Measurements from ENCODE around the gene OTUD3.
"Not testable (repeated sequence)": the region's sequence is repeated elsewhere in the genome, so short reads cannot be mapped to it uniquely, and the experiment has no call there.

The OTUD3 gene

GRCh38 chr1:19879227-19879626 lies 3.0 kb upstream of the OTUD3 start:
- Mint-ChIP-seq H3K4me3 (no peak overlapping the region), H3K4me1 (ENCODE audit: low read depth) (peaks cover 17% of the 10 kb centered on the region), H3K36me3 (ENCODE audit: low read depth) (peaks cover 2% of the 10 kb centered on the region), H3K27me3 (ENCODE audit: low read depth) (peaks cover 8% of the 10 kb centered on the region), H3K9me3 (peaks cover 3% of the 10 kb centered on the region), H3K27ac (no peak overlapping the region)
- no peak for DNase-seq (ENCODE audit: low spot score)

GRCh38 chr1:19879661-19880060 lies 2.5 kb upstream of the OTUD3 start:
- peaks cover 21% of the 10 kb centered on the region for H3K4me1 Mint-ChIP-seq (ENCODE audit: low read depth)
- H3K4me3 Mint-ChIP-seq, result no peak overlapping the region
- H3K27me3 Mint-ChIP-seq (ENCODE audit: low read depth), result peaks cover 8% of the 10 kb centered on the region
- H3K9me3 Mint-ChIP-seq, result peaks cover 3% of the 10 kb centered on the region
- DNase-seq (ENCODE audit: low spot score), result no peak
- H3K27ac Mint-ChIP-seq, result no peak overlapping the region
- H3K36me3 Mint-ChIP-seq (ENCODE audit: low read depth), result peaks cover 2% of the 10 kb centered on the region

GRCh38 chr1:19880841-19881240 lies 1.4 kb upstream of the OTUD3 start:
- not testable (repeated sequence) for H3K4me3 Mint-ChIP-seq; H3K27me3 Mint-ChIP-seq (ENCODE audit: low read depth)

GRCh38 chr1:19884312-19884711 lies 2.1 kb downstream of the OTUD3 start:
- H3K36me3 Mint-ChIP-seq (ENCODE audit: low read depth), result peaks cover 8% of the 10 kb centered on the region
- H3K9me3 Mint-ChIP-seq, result peaks cover 3% of the 10 kb centered on the region
- no peak for DNase-seq (ENCODE audit: low spot score)
- H3K27ac Mint-ChIP-seq, result no peak overlapping the region
- H3K4me1 Mint-ChIP-seq (ENCODE audit: low read depth), result peaks cover 35% of the 10 kb centered on the region
- no peaks in the 10 kb centered on the region for H3K27me3 Mint-ChIP-seq (ENCODE audit: low read depth)
- H3K4me3 Mint-ChIP-seq, result no peak overlapping the region

More at GRCh38 chr1:19880841-19881240, 1.4 kb upstream of the OTUD3 start:
- not testable (repeated sequence) for H3K36me3 Mint-ChIP-seq (ENCODE audit: low read depth); H3K27ac Mint-ChIP-seq; H3K9me3 Mint-ChIP-seq; DNase-seq (ENCODE audit: low spot score)
- H3K4me1 Mint-ChIP-seq (ENCODE audit: low read depth), result peaks cover 26% of the 10 kb centered on the region

GRCh38 chr1:19885821-19886220 lies 3.6 kb downstream of the OTUD3 start:
- Mint-ChIP-seq H3K36me3 (ENCODE audit: low read depth) (peaks cover 12% of the 10 kb centered on the region), H3K27ac (no peak overlapping the region), H3K4me3 (no peak overlapping the region), H3K4me1 (ENCODE audit: low read depth) (peaks cover 35% of the 10 kb centered on the region), H3K27me3 (ENCODE audit: low read depth) (no peaks in the 10 kb centered on the region), H3K9me3 (peaks cover 1% of the 10 kb centered on the region)
- DNase-seq (ENCODE audit: low spot score), result no peak

- Mint-ChIP-seq H3K4me1 (ENCODE audit: low read depth) (peaks cover 30% of the 10 kb centered on the region), H3K27me3 (ENCODE audit: low read depth) (no peaks in the 10 kb centered on the region), H3K36me3 (ENCODE audit: low read depth) (peaks cover 28% of the 10 kb centered on the region), H3K9me3 (no peaks in the 10 kb centered on the region), H3K27ac (no peak overlapping the region), H3K4me3 (no peak overlapping the region)
- no peak for DNase-seq (ENCODE audit: low spot score)
These were observed 5.9 kb downstream of the OTUD3 start for GRCh38 chr1:19888112-19888511.

GRCh38 chr1:19889656-19890055 lies 7.5 kb downstream of the OTUD3 start:
- Mint-ChIP-seq H3K27ac (no peak overlapping the region), H3K27me3 (ENCODE audit: low read depth) (no peaks in the 10 kb centered on the region), H3K4me3 (no peak overlapping the region), H3K4me1 (ENCODE audit: low read depth) (peaks cover 14% of the 10 kb centered on the region), H3K9me3 (no peaks in the 10 kb centered on the region), H3K36me3 (ENCODE audit: low read depth) (peaks cover 32% of the 10 kb centered on the region)
- DNase-seq (ENCODE audit: low spot score), result no peak

GRCh38 chr1:19892129-19892528 lies 9.9 kb downstream of the OTUD3 start:
- Mint-ChIP-seq H3K27ac (no peak overlapping the region), H3K9me3 (no peaks in the 10 kb centered on the region), H3K4me1 (ENCODE audit: low read depth) (peaks cover 8% of the 10 kb centered on the region), H3K4me3 (no peak overlapping the region), H3K36me3 (ENCODE audit: low read depth) (peaks cover 40% of the 10 kb centered on the region), H3K27me3 (ENCODE audit: low read depth) (no peaks in the 10 kb centered on the region)
- no peak for DNase-seq (ENCODE audit: low spot score)

- Mint-ChIP-seq H3K4me1 (ENCODE audit: low read depth) (peaks cover 6% of the 10 kb centered on the region), H3K27me3 (ENCODE audit: low read depth) (no peaks in the 10 kb centered on the region), H3K9me3 (no peaks in the 10 kb centered on the region), H3K27ac (peak overlapping the region; percentile 9), H3K36me3 (ENCODE audit: low read depth) (peaks cover 45% of the 10 kb centered on the region), H3K4me3 (no peak overlapping the region)
- DNase-seq (ENCODE audit: low spot score), result no peak
These were observed 10.5 kb downstream of the OTUD3 start for GRCh38 chr1:19892628-19893168.

GRCh38 chr1:19893687-19894086 lies 11.5 kb downstream of the OTUD3 start:
- Mint-ChIP-seq H3K36me3 (ENCODE audit: low read depth) (peaks cover 48% of the 10 kb centered on the region), H3K27me3 (ENCODE audit: low read depth) (no peaks in the 10 kb centered on the region), H3K4me1 (ENCODE audit: low read depth) (no peaks in the 10 kb centered on the region), H3K27ac (no peak overlapping the region), H3K9me3 (no peaks in the 10 kb centered on the region), H3K4me3 (no peak overlapping the region)
- no peak for DNase-seq (ENCODE audit: low spot score)

GRCh38 chr1:19894218-19894617 lies 12.0 kb downstream of the OTUD3 start:
- H3K4me1 Mint-ChIP-seq (ENCODE audit: low read depth), result no peaks in the 10 kb centered on the region
- DNase-seq (ENCODE audit: low spot score), result no peak
- no peaks in the 10 kb centered on the region for H3K9me3 Mint-ChIP-seq

GRCh38 chr1:19901653-19902052 lies 19.5 kb downstream of the OTUD3 start:
- H3K27me3 Mint-ChIP-seq (ENCODE audit: low read depth), result no peaks in the 10 kb centered on the region
- H3K4me1 Mint-ChIP-seq (ENCODE audit: low read depth), result no peaks in the 10 kb centered on the region
- no peak overlapping the region for H3K27ac Mint-ChIP-seq
- no peak for DNase-seq (ENCODE audit: low spot score)
- H3K9me3 Mint-ChIP-seq, result no peaks in the 10 kb centered on the region
- peaks cover 61% of the 10 kb centered on the region for H3K36me3 Mint-ChIP-seq (ENCODE audit: low read depth)
- no peak overlapping the region for H3K4me3 Mint-ChIP-seq

More at GRCh38 chr1:19894218-19894617, 12.0 kb downstream of the OTUD3 start:
- Mint-ChIP-seq H3K4me3 (no peak overlapping the region), H3K36me3 (ENCODE audit: low read depth) (peaks cover 53% of the 10 kb centered on the region), H3K27me3 (ENCODE audit: low read depth) (no peaks in the 10 kb centered on the region), H3K27ac (no peak overlapping the region)

GRCh38 chr1:19903621-19904020 lies 21.4 kb downstream of the OTUD3 start:
- no peaks in the 10 kb centered on the region for H3K9me3 Mint-ChIP-seq
- no peak for DNase-seq (ENCODE audit: low spot score)
- H3K4me1 Mint-ChIP-seq (ENCODE audit: low read depth), result no peaks in the 10 kb centered on the region
- no peak overlapping the region for H3K4me3 Mint-ChIP-seq
- peaks cover 69% of the 10 kb centered on the region for H3K36me3 Mint-ChIP-seq (ENCODE audit: low read depth)
- H3K27me3 Mint-ChIP-seq (ENCODE audit: low read depth), result no peaks in the 10 kb centered on the region
- H3K27ac Mint-ChIP-seq, result no peak overlapping the region

- no peaks in the 10 kb centered on the region for H3K27me3 Mint-ChIP-seq (ENCODE audit: low read depth)
- H3K36me3 Mint-ChIP-seq (ENCODE audit: low read depth), result peaks cover 71% of the 10 kb centered on the region
- DNase-seq (ENCODE audit: low spot score), result no peak
- H3K4me3 Mint-ChIP-seq, result no peak overlapping the region
- no peaks in the 10 kb centered on the region for H3K9me3 Mint-ChIP-seq
- H3K27ac Mint-ChIP-seq, result no peak overlapping the region
- H3K4me1 Mint-ChIP-seq (ENCODE audit: low read depth), result peaks cover 4% of the 10 kb centered on the region
These were observed 25.3 kb downstream of the OTUD3 start for GRCh38 chr1:19907456-19907855.

GRCh38 chr1:19909392-19909791 lies 27.2 kb downstream of the OTUD3 start:
- Mint-ChIP-seq H3K9me3 (no peaks in the 10 kb centered on the region), H3K36me3 (ENCODE audit: low read depth) (peaks cover 72% of the 10 kb centered on the region), H3K27me3 (ENCODE audit: low read depth) (no peaks in the 10 kb centered on the region), H3K27ac (no peak overlapping the region), H3K4me3 (no peak overlapping the region), H3K4me1 (ENCODE audit: low read depth) (peaks cover 4% of the 10 kb centered on the region)
- DNase-seq (ENCODE audit: low spot score), result no peak
